A172 (cell line): Measurements from ENCODE around the gene NREP. TPM values are rescaled to one million over a fixed set of nuclear protein-coding genes. Genes with fewer than 3 reads are reported as not detected.
A peak's percentile ranks its signal among the peaks of the same experiment; 100 is the strongest.

Experiments
- DNase-seq: peaks from one replicate; pipeline ENCODE4 v3.0.0-alpha.2; 2015; ENCODE audit warnings: low spot score
- total RNA-seq: library from RNA; depleted of rRNA; stranded (reverse); fragments of >200 nt; shearing (Covaris generic); gene quantifications from 2 replicates; pipeline ENCODE4 v1.2.3, GENCODE V29; 2014; rRNA removed

The NREP gene, protein sequence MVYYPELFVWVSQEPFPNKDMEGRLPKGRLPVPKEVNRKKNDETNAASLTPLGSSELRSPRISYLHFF
- 22.3 and 27.2 TPM in 2 replicates for total RNA-seq

DNA sequence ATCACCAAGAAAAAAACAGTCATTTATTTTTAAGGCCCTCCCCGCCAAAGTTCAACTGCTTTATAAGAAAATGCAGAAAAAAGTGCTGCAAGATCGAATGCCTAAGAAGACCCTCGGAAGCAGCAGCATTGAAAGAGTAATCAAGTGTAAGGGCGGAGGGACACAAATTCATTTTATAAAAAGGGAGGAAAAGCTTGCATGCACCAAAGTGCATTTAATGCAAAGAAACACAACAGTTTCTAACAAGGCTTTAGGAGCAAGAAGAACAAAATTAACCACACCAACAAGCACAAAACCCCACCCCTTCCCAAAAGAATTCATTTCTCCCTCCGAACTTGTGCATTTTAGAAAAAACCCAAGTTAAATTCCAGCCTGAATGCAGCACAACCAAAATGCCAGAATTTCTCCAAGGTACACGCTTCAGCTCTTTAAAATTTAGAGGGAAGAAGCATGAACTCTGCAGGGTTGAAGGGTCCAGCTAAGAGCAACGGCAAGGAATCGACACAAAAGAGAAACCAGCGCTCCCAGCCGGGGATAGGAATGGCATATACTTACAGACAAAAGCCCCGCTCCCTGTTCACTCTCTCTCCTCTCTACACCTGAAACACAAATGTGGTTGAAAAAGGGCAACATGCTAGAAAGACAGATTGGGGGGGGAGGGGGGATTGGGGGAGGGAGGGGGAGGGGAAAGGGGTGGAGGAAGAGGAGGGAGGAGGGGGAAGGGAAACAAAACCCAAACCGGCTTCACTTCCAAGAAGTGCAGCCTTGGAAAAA, at the start of gene NREP:
TSS of gene NREP (minus strand) at position 614 of the 774 bp plus-strand sequence. CDS start 1,422 bp downstream, outside the sequence.
- DNase-seq = no peak

DNA sequence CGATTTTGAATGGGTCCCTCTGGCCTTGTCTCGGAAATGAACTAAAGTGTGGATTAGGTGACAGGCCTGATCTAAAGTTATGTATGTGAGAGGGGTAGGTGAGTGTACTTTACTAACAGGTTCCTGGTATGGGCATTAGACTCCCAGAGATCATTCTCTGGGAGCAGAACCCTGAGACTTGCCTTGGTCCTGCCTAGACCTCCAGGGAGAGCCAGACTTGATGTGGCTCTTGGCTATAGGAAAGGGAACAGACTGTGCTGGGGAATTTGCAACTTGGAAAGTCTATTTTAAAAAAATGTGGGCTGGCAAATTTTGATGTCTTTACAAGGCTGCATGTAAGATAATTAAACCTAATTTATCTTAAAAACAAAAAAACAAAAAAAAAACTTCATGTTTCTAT, 49.8 kb upstream of the NREP start:
- no peak for DNase-seq

DNA sequence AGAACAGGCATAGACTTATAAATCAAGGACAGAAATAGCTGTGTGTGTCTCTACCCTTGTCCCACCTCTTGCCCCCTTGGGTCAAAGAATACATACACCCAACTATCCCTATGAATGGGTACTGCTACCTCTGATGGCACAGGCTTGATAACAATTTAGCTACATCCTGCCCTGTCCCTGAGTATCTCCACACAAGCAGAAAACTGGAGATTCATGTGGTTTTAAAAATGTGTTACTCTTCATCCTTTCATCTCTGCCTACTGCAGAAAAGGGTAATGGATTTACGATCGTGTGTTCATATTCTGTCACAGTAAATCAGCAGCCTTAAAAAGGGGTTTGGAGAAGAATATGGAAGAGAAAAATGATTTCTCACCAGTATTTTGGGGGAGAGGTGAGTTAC, 49.2 kb upstream of the NREP start:
- no peak for DNase-seq

GRCh38 chr5:111805071-111805470, 48.1 kb upstream of the NREP start:
- DNase-seq = no peak

- no peak for DNase-seq
Observed at GRCh38 chr5:111800351-111800750, 43.4 kb upstream of the NREP start.

DNA sequence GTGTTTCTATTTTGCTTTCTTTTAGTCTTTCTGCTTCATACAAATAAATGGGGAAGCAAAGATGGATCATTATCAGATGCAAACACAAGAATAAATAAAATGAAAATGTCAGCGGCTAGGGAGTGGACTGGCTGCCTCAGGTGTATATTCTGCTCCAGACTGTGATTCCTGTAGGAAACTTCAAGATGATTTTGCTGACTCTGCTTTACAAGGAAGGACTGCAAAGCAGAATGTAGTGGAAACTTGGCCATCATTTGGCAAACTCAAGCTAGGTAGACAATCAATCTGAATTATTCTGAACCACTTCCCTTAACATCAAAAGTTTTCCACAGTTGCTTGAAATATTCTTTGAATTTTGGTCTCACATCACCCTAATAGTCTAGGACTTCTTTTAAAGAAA, 38.1 kb upstream of the NREP start:
- DNase-seq = no peak

DNA sequence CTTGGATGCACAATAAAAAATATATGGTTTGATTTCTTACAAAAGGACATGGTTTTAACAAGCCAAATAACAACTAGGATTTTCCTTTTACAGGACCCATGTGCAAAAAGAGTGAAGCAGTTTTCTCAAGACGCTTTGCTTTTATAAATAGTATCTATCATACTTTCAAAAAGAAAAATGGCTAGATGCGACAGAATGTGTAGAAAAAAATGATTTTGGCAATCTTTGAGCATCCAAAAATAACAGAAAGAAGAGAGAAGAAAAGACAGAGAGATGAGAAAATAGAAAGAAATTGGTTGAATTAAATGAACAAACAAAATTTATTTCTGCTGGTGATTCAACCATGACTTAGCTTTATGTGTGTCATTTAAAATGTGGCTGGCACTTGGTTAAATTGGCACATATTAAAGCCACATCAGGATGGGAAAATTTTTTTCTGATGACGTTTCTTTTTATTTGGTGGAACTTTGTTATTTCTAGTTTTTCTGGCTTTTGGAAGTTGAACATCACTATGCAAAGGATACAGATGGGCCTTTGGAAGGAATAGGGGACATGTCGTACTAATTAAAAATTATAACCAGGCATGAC, 35.6 kb upstream of the NREP start:
- DNase-seq = peak; percentile 47

DNA sequence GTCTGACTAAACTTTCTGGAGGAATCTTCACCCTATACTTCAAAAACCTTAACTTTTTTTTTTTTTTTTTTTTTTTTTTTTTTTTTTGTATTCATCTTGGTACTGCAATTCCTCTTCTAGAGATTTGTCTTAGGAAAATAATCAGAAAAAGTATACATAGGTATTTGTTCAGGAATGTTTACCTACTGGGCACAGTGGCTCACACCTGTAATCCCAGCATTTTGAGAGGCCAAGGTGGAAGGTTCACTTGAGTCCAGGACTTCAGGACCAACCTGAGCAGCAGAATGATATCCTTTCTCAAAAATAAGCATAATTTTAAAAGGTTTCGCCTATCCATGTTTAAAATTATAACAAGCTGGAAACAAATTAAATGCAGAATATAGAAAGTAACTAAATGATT, 33.3 kb upstream of the NREP start:
- no peak for DNase-seq

- DNase-seq = no peak
Observed at GRCh38 chr5:111787006-111787405, 30.0 kb upstream of the NREP start.

- no peak for DNase-seq
Observed at GRCh38 chr5:111784491-111785181, 27.6 kb upstream of the NREP start.

DNA sequence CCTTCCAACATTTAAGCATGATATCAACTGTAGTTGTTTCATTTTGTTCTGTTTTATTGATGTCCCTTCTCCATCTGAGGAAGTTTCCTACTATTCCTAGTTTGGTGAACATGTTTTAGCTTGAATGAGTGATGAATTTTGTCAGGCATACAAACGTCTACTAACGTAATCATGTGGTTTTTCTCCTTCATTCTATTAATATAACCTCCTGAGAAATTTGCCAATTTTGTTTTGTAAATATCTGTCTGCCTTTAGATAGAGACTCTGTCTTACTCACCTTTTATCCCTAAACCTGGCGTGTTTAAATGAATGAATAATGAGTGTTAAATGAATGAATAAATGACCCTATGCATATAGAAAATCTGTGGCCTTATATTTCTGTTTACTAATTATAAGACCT, 26.5 kb upstream of the NREP start:
- no peak for DNase-seq

DNA sequence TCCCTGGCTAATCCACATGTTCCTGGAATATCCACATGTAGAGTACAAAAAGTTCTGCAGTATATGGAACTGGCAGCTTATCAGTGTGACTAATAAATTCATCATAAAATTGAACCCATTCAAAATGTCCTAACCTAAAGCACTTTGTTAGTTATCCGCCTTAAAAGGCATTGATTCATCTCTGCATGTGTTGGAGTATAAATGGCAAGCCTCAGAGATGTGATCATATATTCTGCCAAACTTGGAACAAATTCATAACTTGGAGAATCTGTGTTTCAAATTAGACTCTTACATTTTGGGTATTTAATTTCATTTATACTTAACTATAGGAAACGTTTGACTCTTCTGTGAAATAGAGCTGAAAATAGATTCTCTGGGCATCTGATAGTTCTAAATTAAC, 25.2 kb upstream of the NREP start:
- DNase-seq = no peak

DNA sequence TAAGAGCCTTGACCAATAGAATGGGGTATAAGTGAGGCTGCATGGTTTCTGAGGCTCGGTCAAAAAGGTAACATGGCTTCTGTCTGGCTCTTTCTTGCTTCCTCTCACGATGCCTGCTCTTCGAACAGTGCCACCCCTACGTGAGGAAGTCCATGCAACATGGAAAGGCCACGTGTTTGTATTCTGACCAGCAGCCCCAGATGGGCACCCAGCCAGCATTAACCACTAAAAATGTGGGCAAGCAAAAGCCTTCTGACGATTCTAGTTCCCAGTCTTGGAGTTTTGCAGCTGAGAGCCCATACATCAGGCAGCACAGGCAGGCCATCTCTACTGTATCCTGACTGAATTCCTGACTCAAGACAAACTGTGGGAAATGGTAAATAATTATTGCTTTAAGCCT, 24.2 kb upstream of the NREP start:
- no peak for DNase-seq

DNA sequence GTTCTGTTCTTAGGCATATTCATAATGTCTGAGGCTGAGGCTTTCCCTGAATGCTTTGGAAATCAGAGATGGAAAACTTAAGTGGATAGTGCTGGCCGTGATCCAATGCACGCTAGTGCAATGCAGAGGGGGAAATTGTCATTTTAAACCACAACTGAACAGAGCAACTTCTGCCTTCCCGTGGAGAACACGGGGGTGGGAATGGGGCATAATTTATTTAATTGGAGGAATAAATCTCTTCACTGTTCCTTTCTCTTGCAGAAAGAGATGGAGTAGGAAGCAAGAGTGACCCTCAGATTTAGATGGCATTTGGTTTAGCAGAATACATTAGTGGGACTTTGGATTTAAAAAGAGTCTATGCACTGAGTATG, 22.9 kb upstream of the NREP start:
- DNase-seq = no peak

DNA sequence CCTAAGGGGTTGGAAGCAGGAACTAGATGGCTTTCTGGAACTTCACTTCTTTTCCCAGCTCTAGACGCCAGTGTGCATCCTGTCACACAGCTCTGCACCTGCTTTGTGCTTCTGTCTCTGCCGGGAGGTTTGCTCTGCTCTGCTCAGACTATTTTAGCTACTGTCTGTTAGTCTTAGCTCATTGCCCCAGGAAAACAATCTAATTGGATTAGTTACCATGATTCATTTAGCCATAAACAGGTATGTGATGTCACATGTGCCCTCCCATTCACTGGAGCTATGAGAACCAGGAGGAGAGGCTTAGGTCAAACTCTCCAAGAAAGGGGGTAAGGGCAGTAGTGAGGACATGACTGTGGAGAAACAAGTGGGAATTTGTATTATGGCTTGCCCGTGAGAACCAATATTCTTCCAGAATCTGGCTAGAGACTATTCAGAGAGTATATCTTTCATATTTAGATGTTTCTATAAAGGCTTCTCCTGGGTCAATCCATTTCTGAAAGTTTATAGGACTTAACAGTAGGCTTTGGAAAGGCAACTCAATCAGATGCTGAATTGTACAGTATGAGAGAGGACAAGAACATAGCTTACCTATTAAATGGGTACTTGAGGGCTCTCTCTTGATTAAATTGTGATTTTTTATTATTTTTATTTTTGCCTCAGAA, 22.4 kb upstream of the NREP start:
- no peak for DNase-seq

DNA sequence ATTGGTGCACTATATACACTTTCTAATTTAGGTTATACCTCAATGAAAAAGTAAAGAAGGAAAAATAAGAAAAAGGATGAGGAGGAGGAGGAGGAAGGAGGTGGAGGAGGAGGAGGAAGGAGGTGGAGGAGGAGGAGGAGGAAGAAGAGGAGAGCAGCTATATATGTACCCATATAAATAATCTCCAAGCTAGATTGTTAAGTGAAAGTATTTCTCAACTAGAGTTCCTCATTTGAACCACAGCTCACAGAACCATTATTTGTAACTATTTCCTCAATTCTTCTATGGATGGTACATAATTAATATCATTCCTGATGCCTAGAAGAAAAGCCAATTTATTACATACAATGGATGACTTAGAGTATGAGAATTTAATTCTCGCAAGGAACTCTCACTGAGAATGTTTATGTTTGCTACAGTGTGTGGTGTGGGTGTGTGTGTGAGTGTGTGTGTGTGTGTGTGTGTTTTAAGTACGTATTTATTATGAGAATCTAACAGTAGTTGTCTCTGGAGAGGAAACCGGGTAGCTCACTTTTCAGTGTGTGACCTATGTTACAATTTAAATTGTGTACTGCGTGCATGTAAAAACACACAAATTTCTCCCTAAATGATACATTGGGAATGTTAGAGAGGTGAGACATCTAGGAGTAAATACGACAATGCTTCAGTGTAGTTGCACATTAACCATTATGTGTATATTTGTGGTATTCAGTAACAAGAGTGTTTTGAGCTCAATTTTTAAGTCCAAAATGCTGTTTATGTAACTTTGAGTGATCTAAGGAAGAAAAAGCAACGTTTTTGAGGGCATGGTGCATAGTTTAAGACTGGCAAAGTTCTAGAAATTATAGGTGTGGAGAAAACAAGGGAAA, 20.2 kb upstream of the NREP start:
- no peak for DNase-seq

DNA sequence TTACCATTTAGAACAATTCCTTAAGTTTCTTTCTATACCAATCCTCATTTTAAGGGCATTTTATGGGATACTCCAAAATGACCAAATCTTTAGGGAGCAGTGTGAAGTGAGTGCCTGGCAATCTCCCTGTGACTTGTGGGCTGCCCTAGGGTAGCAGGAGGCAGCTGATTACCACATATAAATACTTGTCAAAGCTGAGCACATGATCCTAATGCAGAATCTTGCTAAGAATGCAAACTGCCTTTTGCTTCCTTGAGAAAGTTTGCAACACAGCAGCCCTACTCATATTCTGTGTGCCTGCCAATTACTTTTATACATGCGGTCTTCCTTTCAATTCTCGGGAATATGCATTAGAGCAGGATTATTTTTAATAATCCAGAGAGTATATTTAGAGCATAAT, 18.2 kb upstream of the NREP start:
- no peak for DNase-seq

DNA sequence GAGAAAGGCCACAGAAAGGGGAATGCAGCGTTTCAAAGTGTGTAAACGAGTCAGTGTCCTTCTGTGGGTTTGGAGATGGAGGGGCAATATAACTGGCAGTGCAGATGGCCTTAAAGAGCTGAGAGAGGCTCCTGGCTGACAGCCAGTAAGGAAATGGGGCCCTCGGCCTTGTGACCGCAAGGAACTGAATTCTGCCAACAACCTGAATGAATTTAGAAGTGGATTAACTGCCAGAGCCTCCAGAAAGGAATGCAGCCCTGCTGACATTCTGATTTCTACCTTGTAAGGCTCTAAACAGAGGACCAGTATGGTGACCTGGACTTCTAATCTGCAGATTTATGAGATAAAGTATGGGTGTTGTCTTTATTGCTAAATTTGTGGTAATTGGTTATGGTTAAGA, 17.5 kb upstream of the NREP start:
- peak; percentile 84 for DNase-seq

DNA sequence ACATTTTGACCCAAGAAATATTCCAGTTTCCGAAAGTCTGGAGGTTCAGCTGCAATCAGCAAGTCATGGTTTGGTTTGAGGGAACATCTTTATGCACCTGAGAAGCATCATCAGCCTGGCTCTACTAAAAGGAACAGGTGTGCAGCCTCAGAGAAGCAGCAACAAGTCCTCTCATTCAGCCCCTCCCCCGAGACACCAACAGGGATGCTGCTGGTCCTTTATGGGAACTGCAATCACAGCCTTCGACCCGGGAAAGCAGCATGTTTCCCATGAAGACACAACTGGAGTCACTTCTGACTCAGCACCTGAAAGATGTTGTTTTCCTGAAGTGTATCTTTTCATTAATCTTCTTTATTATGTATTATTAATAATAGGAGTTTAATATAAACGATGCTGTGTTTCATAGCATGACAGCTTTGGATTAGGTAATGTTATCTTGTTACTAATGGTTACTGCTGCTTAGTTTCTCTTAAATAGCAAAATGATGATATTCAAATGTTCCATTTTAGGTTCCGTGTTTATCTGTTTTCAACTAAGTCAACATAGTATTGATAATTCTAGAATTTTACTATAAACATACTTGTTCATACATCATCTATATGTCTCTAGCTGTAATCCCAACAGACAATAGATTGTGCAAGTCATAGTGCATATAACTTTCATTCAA, 15.6 kb upstream of the NREP start:
- DNase-seq = no peak

GRCh38 chr5:111769541-111769940, 12.5 kb upstream of the NREP start:
- no peak for DNase-seq
